Measurements from ENCODE around the gene IFT81.
A peak's percentile ranks its signal among the peaks of the same experiment; 100 is the strongest.
"Not testable (repeated sequence)": the region's sequence is repeated elsewhere in the genome, so short reads cannot be mapped to it uniquely, and the experiment has no call there.

Gene IFT81, protein sequence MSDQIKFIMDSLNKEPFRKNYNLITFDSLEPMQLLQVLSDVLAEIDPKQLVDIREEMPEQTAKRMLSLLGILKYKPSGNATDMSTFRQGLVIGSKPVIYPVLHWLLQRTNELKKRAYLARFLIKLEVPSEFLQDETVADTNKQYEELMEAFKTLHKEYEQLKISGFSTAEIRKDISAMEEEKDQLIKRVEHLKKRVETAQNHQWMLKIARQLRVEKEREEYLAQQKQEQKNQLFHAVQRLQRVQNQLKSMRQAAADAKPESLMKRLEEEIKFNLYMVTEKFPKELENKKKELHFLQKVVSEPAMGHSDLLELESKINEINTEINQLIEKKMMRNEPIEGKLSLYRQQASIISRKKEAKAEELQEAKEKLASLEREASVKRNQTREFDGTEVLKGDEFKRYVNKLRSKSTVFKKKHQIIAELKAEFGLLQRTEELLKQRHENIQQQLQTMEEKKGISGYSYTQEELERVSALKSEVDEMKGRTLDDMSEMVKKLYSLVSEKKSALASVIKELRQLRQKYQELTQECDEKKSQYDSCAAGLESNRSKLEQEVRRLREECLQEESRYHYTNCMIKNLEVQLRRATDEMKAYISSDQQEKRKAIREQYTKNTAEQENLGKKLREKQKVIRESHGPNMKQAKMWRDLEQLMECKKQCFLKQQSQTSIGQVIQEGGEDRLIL

DNA sequence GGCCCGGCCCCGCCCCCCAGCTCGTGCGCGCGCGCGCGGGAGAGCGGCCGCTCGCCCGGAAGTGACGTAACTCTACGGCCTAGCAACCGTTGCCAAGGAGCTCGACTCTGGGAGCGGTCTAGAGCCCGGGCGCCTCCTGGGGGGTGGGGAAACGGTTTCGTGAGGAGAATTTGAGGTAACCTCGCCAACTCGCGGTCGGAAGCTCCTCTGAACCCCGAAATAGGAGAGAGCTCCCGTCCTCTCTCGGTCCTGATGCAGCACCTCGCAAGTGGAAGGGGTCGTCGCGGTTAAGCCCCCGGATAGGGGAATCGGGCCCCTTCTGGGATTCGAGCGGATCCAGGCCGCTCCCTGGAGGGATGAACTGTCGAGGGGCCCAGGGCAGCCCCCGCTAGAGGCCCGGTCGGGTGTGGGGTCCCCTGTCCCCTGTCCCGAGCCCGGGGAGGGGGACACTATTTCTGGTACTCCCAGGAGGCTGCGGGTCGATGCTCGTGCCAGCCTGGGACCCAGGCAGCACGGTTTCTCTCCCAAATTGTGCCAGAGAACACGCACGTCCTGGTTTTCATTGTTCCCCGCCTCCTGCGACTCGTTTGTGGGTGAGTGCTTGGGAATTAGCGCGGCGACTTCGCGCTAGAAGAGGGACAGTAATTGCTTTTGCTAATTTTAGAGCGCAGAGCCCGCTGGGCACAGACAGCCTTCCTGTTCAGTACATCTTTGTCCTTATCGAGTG lies at the start of gene IFT81:
TSS of gene IFT81 (plus strand) at position 89 of the 727 bp plus-strand sequence. CDS start 3,024 bp downstream, outside the sequence.
- peak; percentile 95 for DNase-seq (ENCODE audit: low read depth)

DNA sequence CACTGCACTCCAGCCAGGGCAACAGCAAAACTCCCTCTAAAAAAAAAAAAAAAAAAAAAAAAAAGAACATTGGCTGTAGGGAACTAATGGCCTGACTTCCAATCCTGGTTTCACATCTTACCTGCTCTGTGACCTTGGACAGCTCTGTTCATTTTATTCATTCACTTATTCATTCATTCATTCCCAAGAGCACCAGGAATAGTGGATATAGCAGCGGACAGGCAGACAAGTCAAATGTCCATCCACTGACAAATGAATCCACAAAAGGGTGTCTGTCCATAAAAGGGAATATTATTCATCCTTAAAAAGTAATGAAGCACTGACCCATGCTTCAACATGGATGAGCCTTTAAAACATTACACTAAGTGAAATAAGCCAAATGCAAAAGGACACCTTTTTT lies 48.3 kb upstream of the IFT81 start:
- no peak for DNase-seq (ENCODE audit: low read depth)

DNA sequence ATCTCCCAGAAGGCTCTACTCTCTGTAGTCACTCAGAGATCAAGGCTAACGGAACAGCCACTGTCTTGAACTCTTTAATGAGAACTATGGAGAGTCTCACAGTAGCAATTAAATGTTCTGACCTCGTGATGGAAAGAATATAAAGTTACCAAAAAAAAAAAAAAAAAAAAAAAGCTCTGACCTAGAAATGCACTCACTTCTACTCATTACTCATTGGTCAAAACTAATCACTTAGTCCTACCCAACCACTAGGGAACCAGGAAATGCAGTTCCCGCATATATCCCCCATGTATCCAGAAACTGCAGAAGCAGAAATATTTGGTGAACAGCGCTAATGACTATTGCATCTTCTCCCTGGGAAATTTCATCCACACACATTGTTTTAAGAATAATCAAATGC lies 46.4 kb upstream of the IFT81 start:
- no peak for DNase-seq (ENCODE audit: low read depth)

DNA sequence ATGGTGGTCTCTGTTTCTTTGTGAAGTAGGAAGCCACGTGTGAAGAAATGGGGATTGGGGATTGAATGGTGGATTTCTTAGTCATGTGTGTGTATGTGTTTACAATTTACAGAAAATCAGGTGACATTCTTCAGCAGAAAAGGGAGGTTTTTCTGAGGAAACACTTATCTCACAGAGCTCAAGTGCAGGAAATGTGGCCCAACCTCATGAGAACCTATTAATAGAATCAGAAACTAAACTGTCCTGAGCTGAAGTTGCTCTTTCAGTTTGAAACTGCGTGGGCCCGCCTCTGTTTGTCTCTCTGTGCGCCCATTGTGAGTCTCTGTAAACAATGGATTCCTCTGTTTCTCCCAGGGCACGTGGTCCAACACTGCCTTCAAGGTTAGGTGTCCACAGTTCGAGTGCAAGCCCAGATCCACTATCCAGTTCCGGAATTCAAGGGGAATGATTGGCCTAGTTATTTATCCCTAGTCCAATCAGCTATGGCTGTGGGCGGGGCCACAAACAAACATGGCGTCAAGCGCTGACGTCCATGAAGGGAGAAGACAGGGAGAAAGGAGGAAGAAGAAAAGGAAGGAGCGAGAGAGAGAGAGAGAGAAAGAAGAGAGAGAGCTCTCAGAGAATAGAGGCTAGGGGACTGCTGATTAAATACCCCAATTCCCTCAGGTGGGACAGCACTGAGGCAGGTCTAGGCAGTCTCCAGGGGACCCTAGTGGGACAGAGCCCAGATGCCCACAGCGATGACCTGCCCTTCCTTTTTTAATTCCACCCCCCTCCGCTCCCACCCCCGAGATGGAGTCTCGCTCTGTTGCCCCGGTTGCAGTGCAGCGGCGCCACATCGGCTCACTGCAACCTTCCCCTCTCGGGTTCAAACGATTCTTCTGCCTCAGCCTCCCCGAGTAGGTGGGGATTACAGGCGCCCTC lies 44.4 kb upstream of the IFT81 start:
- peak; percentile 14 for DNase-seq (ENCODE audit: low read depth)

DNA sequence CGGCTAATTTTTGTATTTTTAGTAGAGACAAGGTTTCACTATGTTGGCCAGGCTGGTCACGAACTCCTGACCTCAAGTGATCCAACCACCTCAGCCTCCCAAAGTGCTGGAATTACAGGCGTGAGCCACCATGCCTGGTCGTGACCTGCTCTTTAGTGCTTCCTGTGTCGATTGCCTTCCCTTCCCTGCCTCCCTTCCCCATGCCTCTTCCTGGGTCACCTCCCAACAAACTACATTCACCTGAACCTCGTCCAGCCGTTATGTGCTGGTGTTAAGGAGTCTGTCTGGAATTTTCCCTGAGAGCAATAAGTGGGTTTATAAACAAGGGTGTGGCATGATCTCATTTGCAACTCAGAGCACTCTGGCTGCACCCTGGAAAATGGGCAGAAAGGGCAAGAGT lies 43.7 kb upstream of the IFT81 start:
- no peak for DNase-seq (ENCODE audit: low read depth)

DNA sequence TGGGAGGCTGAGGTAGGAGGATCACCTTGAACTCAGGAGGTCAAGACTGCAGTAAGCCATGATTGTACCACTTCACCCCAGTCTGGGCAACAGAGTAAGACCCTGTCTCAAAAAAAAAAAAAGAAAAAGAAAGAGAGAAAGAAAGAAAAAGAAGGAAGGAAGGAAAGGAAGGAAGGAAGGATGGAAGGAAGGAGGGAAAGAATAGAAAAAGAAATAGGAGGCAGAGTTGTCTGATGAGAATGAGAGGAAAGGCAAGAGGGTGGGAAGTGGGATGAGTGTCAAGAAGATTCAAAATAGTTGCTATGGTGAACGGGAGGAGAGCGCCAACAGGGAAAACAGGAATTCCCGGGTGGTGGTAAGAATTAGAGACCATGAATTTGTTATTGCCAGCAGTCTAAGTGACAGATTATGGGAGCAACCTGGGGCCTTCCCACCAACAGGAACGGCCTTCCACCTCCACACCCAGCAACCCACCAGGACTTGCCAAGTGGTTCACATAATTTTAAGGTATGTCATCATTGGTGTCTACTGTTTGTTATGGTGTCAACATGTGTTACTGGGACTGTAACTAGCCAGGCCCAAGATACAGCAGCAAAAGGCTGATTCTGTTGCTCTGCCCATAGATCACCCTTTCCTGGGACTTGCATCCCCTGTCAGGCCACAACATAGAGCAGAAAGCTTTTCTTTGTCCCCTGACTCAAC lies 39.7 kb upstream of the IFT81 start:
- DNase-seq (ENCODE audit: low read depth), result no peak

DNA sequence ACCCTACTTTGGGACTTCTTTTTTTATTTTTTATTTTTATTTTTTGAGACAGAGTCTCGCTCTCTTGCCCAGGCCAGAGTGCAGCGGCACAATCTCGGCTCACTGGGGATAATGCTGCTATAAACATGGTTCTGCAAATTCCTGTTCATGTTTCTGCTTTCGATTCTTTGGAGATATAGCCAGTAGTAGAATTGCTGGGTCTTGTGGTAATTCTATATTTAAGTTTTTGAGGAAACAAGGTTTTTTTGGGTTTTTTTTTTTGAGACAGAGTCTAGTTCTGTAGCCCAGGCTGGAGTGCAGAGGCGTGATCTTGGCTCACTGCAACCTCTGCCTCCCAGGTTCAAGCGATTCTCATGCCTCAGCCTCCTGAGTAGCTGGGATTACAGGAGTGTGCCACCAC lies 35.9 kb upstream of the IFT81 start:
- DNase-seq (ENCODE audit: low read depth), result not testable (repeated sequence)

DNA sequence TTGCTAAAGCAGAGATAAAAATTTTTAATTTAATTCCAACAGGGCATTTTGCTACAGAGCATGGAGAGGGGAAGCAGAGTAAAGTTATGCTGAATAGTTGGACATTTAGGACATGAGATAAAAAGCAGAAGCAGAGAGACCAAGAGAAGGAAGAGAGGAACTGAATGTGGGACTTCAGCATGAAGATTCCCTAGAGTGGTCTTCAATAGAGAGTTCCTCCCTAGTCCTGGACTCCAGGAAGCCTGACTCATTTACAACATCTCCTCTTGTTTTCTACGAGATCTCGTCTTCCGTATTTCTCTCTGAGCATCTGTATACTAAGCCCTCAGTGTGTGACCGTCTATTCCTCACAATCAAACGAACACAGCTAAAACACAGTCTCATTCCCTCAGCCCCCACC lies 35.2 kb upstream of the IFT81 start:
- DNase-seq (ENCODE audit: low read depth), result no peak

DNA sequence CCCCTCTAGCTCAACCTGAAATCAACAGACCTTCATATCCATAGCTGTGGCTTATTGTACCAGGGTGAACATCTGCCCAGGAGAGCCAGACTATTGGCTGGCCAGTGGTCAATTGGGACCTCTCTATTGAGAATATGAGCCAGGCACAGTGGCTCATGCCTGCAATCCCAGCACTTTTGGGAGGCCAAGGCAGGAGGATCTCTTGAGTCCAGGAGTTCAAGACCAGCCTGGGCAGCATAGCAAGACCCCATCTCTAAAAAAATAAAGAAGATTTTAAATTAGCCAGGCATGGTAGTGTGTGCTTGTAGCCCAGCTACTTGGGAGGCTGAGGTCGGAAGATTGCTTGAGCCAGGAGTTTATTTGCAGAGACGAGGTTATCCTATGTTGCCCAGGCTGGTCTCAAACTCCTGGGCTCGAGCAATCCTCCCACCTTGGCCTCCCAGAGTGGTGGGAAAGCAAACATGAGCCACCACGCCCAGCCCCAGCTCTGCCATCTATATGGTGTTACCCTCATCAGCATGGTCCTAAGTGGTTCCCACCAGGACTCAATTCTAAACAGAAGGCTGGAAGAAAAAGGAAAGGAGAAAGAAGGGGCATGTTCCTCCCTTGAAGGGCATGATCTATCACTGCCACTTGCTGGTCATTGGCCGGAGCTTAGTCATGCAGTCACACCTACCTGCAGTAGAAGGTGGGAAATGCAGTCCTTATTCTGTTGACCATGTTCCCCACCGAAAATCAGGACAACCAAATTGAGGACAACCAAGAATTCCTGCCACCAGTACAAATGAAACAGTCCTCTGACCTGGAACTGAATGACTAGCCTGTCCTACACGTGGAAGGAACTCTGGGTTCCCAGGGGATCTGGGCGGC lies 33.7 kb upstream of the IFT81 start:
- no peak for DNase-seq (ENCODE audit: low read depth)

DNA sequence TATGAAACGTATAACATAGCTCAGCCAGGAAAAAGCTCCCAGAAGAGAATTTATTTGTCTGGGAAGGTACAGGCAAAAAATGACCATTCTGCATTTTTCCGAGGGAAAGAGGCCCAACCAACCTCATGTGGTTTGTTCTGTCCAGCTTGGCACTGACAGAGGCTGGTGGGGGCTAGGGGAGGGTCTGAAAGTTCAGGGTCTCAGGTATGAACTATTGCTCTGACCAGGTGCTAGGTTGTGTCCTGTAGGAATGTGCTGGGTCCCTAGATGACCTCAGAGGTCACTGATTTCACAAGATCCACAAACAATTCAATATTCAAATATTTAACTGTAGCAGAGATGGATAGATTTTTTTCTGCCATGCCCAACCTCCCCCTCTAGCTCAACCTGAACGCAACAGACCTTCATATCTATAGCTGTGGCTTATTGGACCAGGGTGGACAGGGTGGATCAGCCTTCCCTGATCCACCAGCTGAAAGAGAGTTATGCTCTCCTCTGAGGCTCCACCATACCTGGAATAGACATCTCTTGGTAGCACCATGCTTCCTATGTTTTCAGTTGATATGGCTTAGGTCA lies 32.9 kb upstream of the IFT81 start:
- DNase-seq (ENCODE audit: low read depth), result no peak

DNA sequence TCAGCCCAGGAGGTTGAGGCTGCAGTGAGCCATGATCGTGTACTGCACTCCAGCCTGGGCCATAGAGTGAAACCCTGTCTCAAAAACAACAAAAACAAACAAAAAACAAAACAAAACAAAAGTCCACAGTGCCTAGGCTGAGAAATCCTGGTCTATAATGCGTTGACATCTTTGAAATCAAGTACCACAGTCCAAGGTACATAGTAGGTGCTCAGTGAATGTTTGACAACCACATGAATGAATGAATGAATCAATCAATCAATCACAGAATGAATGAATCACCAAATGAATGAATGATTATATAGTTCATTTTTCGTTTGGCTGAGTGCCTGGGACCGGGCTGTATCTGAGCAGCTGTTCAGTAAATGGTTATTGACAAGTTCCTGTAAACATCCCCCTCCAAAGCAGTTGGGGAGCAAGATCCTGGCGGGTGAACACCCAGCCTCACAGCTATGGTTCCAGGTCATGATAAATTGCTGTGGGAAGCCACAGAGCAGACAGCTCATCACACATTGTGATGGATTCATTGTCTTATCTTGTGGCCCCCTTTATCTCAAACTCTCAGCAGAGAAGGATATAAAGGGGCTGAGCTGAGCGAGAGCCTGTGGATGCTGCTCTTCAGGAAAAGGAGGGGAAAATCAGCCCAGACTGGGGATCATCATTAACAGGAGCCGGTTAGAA lies 30.4 kb upstream of the IFT81 start:
- DNase-seq (ENCODE audit: low read depth), result no peak

DNA sequence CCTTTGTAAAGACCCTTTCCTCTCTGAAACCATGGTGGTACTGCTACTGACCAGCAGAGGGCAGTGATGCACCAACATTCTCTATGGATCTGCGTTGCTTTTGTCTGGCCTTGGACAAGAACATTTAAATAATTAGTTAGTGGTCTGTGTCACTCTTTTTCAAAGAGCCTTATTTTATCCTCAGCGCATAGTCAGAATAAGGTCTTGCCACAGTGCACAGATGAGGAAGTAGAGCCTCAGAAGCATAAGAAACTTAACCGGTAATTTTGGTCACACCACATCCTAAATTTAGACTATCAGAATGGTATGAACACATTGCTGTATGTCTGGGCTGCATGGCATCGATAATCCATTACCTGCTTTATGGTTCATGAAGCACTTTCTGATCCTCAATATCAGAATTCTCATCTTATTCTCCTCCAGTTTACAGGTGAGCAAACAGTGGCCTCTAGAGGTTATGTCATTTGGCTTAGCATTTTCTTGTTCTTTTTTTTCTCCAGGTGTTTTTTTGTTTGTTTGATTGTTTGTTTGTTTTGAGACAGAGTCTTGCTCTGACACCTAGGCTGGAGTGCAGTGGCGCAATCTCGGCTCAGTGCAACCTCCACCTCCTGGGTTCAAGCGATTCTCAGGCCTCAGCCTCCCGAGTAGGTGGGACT lies 23.7 kb upstream of the IFT81 start:
- DNase-seq (ENCODE audit: low read depth), result peak; percentile 9

DNA sequence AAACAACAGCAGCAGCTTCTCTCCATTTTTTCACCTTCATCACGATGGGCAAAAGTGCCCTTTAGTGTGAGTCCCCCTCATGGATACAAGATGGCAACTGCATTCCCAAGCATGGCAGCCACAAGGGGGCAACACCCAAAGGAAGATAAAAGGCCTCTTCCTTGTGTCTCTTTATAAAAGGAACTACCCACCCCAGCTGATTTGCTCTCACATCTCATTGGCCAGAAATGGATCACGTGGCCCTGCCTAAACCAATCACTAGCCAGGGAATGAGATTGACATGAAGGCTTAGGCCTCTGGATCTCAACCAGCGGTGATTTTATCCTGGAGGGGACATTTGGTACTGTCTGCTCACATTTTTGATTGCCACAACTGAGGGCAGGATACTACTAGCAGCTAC lies 21.9 kb upstream of the IFT81 start:
- no peak for DNase-seq (ENCODE audit: low read depth)

DNA sequence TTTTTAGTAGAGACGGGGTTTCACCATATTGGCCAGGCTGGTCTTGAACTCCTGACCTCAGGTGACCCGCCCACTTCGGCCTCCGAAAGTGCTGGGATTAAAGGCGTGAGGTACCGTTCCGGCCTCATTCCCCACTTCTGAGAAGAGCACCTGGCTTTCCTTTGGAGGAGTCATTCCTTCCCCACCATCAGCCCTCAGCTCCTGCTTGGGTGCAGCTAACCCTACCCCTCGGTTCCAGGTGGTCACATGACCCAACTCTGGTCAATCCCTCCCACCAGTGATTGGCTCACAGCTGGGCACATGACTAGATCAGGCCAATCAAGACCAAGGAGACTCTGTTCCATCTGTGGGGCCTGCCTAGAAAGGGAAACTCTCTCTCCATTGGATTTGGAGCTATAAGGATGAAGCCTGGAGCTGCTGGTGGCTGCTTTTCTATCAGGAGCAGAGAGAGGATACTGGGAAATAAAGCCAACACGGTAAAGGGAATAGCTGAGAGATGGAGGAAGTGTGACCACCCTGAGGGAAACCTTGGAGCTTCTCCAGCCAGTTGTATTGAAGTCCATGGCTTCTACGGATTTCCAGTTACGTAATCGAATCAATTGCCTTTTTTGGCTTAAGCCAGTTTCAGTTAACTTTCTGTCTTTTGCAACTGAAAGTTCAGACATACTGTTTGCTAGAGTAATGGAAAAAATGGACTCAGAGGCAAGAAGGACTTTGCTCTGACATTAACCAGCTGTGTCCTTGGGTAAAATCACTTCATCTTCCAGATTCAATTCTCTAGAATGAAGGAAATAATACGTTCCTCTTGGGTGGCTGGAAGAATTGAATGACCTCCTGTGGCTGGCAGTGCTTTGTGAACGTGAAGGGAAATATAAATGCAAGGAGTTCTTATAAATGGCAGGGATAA lies 19.7 kb upstream of the IFT81 start:
- no peak for DNase-seq (ENCODE audit: low read depth)

DNA sequence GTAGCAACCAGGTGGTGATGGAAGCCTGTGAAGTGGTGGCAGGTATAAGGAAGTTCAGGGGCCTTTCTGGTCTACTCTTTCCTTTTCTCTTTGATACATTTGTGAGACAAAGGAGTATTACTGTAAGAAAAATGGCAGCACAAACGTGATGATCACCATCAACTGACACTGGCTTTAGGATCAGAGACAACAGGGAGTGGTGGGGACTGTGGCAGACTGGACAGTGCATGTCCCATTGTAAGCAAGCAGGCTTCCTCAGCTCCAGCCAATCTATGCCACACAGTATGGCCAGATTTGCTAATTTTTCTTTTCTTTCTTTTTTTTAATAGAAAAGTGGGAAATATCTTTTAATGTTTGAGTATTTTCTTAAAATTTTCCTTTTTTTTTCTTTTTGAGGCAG lies 19.0 kb upstream of the IFT81 start:
- DNase-seq (ENCODE audit: low read depth), result no peak

DNA sequence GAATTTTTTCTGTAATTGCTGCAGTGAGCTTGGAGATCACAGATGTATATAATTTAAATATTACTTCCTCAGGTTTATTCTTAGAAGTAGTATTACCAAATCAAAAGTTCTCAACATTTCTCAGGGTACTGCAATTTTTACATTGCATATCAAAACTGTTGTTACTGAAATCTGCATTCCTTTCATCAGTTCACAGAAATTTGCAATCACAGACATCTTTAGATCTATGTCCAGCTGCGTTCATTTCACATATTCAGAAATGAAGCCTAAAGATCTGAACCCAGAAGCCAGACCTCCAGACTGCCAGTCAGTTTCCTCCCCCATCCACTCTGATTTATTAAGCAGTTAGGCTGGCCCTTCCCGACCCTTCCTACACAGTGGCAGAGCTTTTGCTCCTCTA lies 18.2 kb upstream of the IFT81 start:
- no peak for DNase-seq (ENCODE audit: low read depth)

DNA sequence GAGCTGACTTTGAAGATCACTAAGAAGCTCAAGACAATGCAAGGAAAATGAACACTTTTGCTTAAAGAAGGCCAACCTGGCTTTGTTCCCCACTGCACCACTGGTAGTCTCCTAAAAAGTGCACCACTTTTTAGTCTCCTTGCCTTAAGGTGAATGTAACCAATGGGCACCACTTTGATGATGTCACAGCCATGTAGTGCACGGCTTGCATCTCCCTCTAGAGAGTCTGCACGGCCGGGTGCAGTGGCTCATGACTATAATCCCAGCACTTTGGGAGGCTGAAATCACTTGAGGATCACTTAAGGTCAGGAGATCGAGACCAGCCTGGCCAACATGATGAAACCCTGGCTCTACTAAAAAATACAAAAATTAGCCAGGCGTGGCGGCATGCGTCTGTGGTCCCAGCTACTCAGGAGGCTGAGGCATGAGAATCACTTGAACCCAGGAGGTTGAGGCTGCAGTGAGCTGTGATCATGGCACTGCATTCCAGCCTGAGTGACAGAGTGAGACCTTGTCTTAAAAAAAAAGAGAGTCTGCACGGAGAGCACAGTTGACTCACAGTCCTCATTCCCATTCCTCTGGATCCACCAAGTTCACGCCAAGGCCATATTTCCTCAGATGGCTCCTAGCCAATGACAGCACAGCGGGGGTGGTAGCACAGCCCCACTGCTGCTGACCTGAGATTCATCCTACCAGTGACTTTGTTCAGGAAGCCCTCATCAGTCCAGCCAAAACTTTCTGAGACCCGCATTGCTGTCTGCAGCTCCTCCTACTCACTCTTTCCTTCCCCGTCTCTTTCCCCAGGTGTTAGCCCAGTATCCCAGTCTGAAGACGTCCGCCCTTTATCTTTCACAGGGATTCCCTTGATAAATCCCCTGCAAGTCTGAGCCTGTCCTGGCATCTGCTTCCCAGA lies 16.5 kb upstream of the IFT81 start:
- no peak for DNase-seq (ENCODE audit: low read depth)
